ENCODE results near the gene ARHGEF2. TPM values are rescaled to one million over a fixed set of nuclear protein-coding genes. Genes with fewer than 3 reads are reported as not detected.

The ARHGEF2 gene
- total and polyA plus RNA-seq, 9 of the 15 experiments (the other 6 are each of a cell fraction or from before 2014, with no cell fraction given), result 7.1 to 162 (median 62.2) TPM

- no peak for TF ChIP-seq NFXL1 (CRISPR knock-in tag; IDR thresholded peaks at IDR 0.05)
- no peak for TF ChIP-seq CHD1 (IDR thresholded peaks at IDR 0.05; ENCODE audit: low read length)
- TF ChIP-seq, protein P1, sequence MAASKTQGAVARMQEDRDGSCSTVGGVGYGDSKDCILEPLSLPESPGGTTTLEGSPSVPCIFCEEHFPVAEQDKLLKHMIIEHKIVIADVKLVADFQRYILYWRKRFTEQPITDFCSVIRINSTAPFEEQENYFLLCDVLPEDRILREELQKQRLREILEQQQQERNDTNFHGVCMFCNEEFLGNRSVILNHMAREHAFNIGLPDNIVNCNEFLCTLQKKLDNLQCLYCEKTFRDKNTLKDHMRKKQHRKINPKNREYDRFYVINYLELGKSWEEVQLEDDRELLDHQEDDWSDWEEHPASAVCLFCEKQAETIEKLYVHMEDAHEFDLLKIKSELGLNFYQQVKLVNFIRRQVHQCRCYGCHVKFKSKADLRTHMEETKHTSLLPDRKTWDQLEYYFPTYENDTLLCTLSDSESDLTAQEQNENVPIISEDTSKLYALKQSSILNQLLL (CRISPR knock-in tag; IDR thresholded peaks at IDR 0.05; ENCODE audit: borderline replicate concordance), result no peak
- no peak for TF ChIP-seq ZMIZ1 (IDR thresholded peaks at IDR 0.05; ENCODE audit: low read depth in 2 of 2, low read length in 2 of 2)
- no peak for TF ChIP-seq ARID2 (IDR thresholded peaks at IDR 0.05)
- no peak for TF ChIP-seq ZNF778 (CRISPR knock-in tag; IDR thresholded peaks at IDR 0.05)
- no peak for TF ChIP-seq CHD4 (IDR thresholded peaks at IDR 0.05; ENCODE audit: insufficient read depth, insufficient replicate concordance, low read depth, low read length, poor library complexity, severe bottlenecking)
- no peak for TF ChIP-seq JUND (IDR thresholded peaks at IDR 0.05; ENCODE audit: borderline replicate concordance, low read depth, low read length)
- TF ChIP-seq JUND (tag; IDR thresholded peaks at IDR 0.05; ENCODE audit: borderline replicate concordance, low read depth, low read length), result no peak
- no peak for TF ChIP-seq CEBPB (tag; IDR thresholded peaks at IDR 0.05)
- no peak for TF ChIP-seq NR2C2 (CRISPR knock-in tag; IDR thresholded peaks at IDR 0.05)
- TF ChIP-seq NR2C2 (tag; IDR thresholded peaks at IDR 0.05), result 0 out of 2 replicates have a peak, but pooled peaks have one; percentile 29
- no peak for TF ChIP-seq SREBF2 (CRISPR knock-in tag; IDR thresholded peaks at IDR 0.05)
- no peak for TF ChIP-seq MEIS2 (IDR thresholded peaks at IDR 0.05; ENCODE audit: partially characterized antibody)
- TF ChIP-seq MLX (CRISPR knock-in tag; conservative IDR thresholded peaks at IDR 0.05), result no peak
- TF ChIP-seq NCOA1 (IDR thresholded peaks at IDR 0.05; ENCODE audit: low read depth), result no peak
- TF ChIP-seq STAT6 (CRISPR knock-in tag; IDR thresholded peaks at IDR 0.05), result no peak
- TF ChIP-seq FOSL1 (tag; conservative IDR thresholded peaks at IDR 0.05), result no peak
- TF ChIP-seq EHMT2 (IDR thresholded peaks at IDR 0.05), result no peak
- TF ChIP-seq GTF2F1 (IDR thresholded peaks at IDR 0.05; ENCODE audit: low read depth, low read length), result no peak
Observed at GRCh38 chr1:155971910-155972809, 6.2 kb downstream of the ARHGEF2 start (continued).

Data from K562 (cell line).